Thyroid gland (tissue), 4 donors: Measurements from ENCODE around the gene MINDY4. TPM values are rescaled to one million over a fixed set of nuclear protein-coding genes. Genes with fewer than 3 reads are reported as not detected.

Source experiments
- DNase-seq, 2 donors: peaks; one replicate each; pipeline ENCODE4 v3.0.0-alpha.2; 2019
- H3K27ac ChIP-seq, 3 donors: fragments of 200-600 bp; sonication (generic); 1 replicate in 2 of 3; 2 replicates in 1 of 3; pipeline ENCODE4 v1.5.1; 2016 to 2019; ENCODE audit warnings: mild to moderate bottlenecking in 1 of 3, moderate library complexity in 1 of 3
- H3K27me3 ChIP-seq: fragments of 200-600 bp; sonication (generic); one replicate; pipeline ENCODE4 v1.5.1; 2019
- H3K36me3 ChIP-seq, 2 donors: fragments of 200-600 bp; sonication (generic); one replicate each; pipeline ENCODE4 v1.5.1; 2016 to 2019
- H3K4me1 ChIP-seq, 2 donors: fragments of 200-600 bp; sonication (generic); one replicate each; pipeline ENCODE4 v1.5.1; 2017 to 2019
- H3K4me3 ChIP-seq, 3 donors: fragments of 200-600 bp; sonication (generic); replicated peaks in 1 of 3; 1 replicate in 2 of 3; 2 replicates in 1 of 3; pipeline ENCODE4 v1.5.1; 2016; ENCODE audit warnings: mild to moderate bottlenecking in 1 of 3
- H3K9me3 ChIP-seq: fragments of 200-600 bp; sonication (generic); one replicate; pipeline ENCODE4 v1.5.1; 2017
- CTCF ChIP-seq, 6 experiments: fragments of 200-600 bp in 3 of 6; fragments of 450-650 bp in 3 of 6; sonication (generic) in 3 of 6; IDR thresholded peaks; one replicate each; pipeline ENCODE4 v1.5.1; 2016 to 2019; ENCODE audit warnings: antibody characterized with exemption in 6 of 6, mild to moderate bottlenecking in 2 of 6, inconsistent platforms in 1 of 6, moderate library complexity in 1 of 6
- POLR2A ChIP-seq, 2 donors: fragments of 450-650 bp; IDR thresholded peaks; one replicate each; pipeline ENCODE4 v1.6.1; 2017; ENCODE audit warnings: antibody characterized with exemption in 2 of 2, mild to moderate bottlenecking in 2 of 2, moderate library complexity in 1 of 2
- WGBS, 2 donors: methylation state at CpG; one replicate each; pipeline ENCODE4 v1.1.5; 2017; 5-methylcytosine and 5-hydroxymethylcytosine counted together
- intact Hi-C: fragments of 100-400 bp; cut with DNase I; formaldehyde crosslinking; loops from one replicate; pipeline ENCODE4 v1.15.1; 2023
- total RNA-seq, 4 donors: library from RNA; depleted of rRNA; stranded (reverse); fragments of >200 nt; gene quantifications; one replicate each; pipeline ENCODE4 v1.2.3, GENCODE V29; 2016

MINDY4 gene
- total RNA-seq, 4 donors from 2014 or later: 17.9 to 33.2 (median 29.7) TPM

GRCh38 chr7:30896036-30896435 is 124.8 kb downstream of the MINDY4 start:
- Histone ChIP-seq H3K27ac (no peak overlapping the region), H3K27me3 (no peaks in the 10 kb centered on the region), H3K9me3 (no peaks in the 10 kb centered on the region), H3K4me1 (peaks cover 7 to 43% of the 10 kb centered on the region in 2 donors), H3K4me3 (no peak overlapping the region), H3K36me3 (no peaks in the 10 kb centered on the region)
- intact Hi-C loops: no loop called here
- TF ChIP-seq POLR2A (IDR thresholded peaks at IDR 0.05): no peak
- no peak for TF ChIP-seq CTCF (IDR thresholded peaks at IDR 0.05)
- 87 to 92% methylated on average over 9 of the region's 9 CpGs for WGBS, 2 donors
- no peak for DNase-seq

- no peak for TF ChIP-seq POLR2A (IDR thresholded peaks at IDR 0.05)
- no peak for TF ChIP-seq CTCF (IDR thresholded peaks at IDR 0.05)
These were observed 125.8 kb downstream of the MINDY4 start for GRCh38 chr7:30896783-30897637.

GRCh38 chr7:30897770-30898169 is 126.6 kb downstream of the MINDY4 start:
- intact Hi-C loops: no loop called here
- no peaks in the 10 kb centered on the region for H3K27me3 ChIP-seq
- no peak overlapping the region for H3K4me3 ChIP-seq
- no peak for TF ChIP-seq CTCF (IDR thresholded peaks at IDR 0.05)
- TF ChIP-seq POLR2A (IDR thresholded peaks at IDR 0.05): no peak
- no peak overlapping the region for H3K27ac ChIP-seq
- no peaks in the 10 kb centered on the region for H3K36me3 ChIP-seq
- no peaks in the 10 kb centered on the region for H3K9me3 ChIP-seq
- no peak for DNase-seq
- H3K4me1 ChIP-seq: peaks cover 7 to 39% of the 10 kb centered on the region in 2 donors
- 85 to 91% methylated on average over 2 of the region's 2 CpGs for WGBS, 2 donors

More at GRCh38 chr7:30896783-30897637, 125.8 kb downstream of the MINDY4 start:
- no peaks in the 10 kb centered on the region for H3K9me3 ChIP-seq
- H3K36me3 ChIP-seq: no peaks in the 10 kb centered on the region
- peaks cover 7 to 43% of the 10 kb centered on the region in 2 donors for H3K4me1 ChIP-seq
- intact Hi-C loops: no loop called here
- H3K27me3 ChIP-seq: no peaks in the 10 kb centered on the region
- DNase-seq: no peak
- 44 to 50% methylated on average over 13 of the region's 13 CpGs for WGBS, 2 donors
- H3K27ac ChIP-seq: no peak overlapping the region
- H3K4me3 ChIP-seq: no peak overlapping the region

GRCh38 chr7:30898411-30898810 is 127.2 kb downstream of the MINDY4 start:
- Histone ChIP-seq H3K27ac (no peak overlapping the region), H3K4me1 (peaks cover 7 to 34% of the 10 kb centered on the region in 2 donors), H3K4me3 (no peak overlapping the region), H3K9me3 (no peaks in the 10 kb centered on the region), H3K27me3 (no peaks in the 10 kb centered on the region), H3K36me3 (no peaks in the 10 kb centered on the region)
- intact Hi-C loops: no loop called here
- 81 to 88% methylated on average over 11 to 12 of the region's 12 CpGs for WGBS, 2 donors
- no peak for DNase-seq
- no peak for TF ChIP-seq POLR2A (IDR thresholded peaks at IDR 0.05)
- no peak for TF ChIP-seq CTCF (IDR thresholded peaks at IDR 0.05)

- intact Hi-C loops: no loop called here
- TF ChIP-seq CTCF (IDR thresholded peaks at IDR 0.05) (no peak), POLR2A (IDR thresholded peaks at IDR 0.05) (no peak)
- 95 to 98% methylated on average over 7 of the region's 7 CpGs for WGBS, 2 donors
- H3K27me3 ChIP-seq: no peaks in the 10 kb centered on the region
- H3K9me3 ChIP-seq: no peaks in the 10 kb centered on the region
- DNase-seq: no peak
- H3K27ac ChIP-seq: peak overlapping the region in 1 of 3 donors; percentile 27
- peaks cover 7 to 28% of the 10 kb centered on the region in 2 donors for H3K4me1 ChIP-seq
- no peaks in the 10 kb centered on the region for H3K36me3 ChIP-seq
- no peak overlapping the region for H3K4me3 ChIP-seq
These were observed 127.8 kb downstream of the MINDY4 start for GRCh38 chr7:30899066-30899465.
